Endometrial microvascular endothelial cells (primary cell): ENCODE data around the gene SPOCK3. TPM values are rescaled to one million over a fixed set of nuclear protein-coding genes. Genes with fewer than 3 reads are reported as not detected.
"Not testable (repeated sequence)": the region's sequence is repeated elsewhere in the genome, so short reads cannot be mapped to it uniquely, and the experiment has no call there.

Experiments used
- in situ Hi-C: cut with HindIII; loops from 2 replicates; pipeline ENCODE4 v1.10.0; 2017; ENCODE audit warnings: low sequenced_read_pairs, low pct_unique_long_range_greater_than_20kb; ENCODE audit errors: inconsistent ontology term
- total RNA-seq: library from RNA; depleted of rRNA; stranded (reverse); fragments of >200 nt; gene quantifications from one replicate; pipeline ENCODE4 v1.2.3, GENCODE V29; 2015; ENCODE audit errors: inconsistent ontology term

Gene SPOCK3
- not detected for total RNA-seq

DNA sequence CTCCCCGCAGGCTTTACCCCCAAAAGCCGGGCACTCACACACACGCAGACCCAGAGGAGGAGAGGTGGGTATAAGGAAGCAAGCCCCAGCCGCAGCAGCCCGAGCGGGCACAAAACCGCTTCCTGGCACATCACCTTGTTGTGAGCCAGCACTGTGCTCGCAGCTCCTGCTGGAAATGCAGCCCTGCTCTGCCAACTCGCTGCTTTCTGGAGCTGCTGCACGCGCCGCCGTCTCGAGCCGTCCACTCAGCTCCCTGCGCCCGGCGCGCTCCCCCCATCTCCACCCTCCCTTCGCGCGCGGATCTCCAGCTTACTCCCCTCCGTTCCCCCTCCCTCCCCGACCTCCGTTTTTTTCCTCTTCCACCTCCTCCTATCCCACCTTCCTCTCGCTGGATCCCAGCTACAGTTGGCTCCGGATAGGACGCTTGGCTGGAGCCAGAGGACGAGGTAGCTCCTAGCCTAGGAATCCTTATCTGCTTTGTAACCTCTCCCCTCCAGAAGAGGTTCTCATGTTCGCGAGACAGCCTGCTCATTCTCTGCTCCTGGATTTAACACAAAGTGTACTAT lies at the start of gene SPOCK3:
Gene SPOCK3 (minus strand): TSS at position 179 of the 566 bp plus-strand sequence.
- in situ Hi-C loops: no loop called here

DNA sequence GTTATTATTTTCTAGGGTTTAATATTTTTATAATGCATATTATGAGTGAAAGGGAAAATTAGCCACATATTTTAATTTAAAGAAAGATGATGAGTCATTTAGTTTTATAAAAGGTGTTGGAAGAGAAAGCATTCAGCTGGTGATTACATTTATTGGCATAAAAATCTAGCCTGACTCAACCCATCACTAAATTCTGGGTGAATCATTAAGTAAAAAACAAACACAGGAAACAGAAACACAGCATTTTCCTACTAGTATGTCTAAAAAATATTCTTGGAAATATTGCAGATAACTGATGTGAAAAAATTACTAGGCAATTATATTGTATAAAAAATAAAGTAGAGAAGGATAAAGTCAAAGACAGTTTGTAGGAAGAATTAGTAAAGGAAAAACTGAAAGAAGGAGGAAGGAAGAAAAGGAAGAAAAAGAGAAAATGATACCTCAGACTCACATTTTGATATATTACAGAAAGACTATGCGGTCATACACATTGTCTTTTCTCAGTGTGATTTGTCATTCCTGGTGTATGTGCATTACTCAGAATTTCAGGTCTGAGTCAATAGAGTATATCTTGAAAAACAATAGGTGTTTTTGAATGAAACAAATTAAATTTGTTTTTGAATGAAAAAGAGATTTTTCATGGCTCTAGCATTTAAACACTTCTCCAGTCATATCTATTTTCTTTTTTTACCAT lies 48.0 kb upstream of the SPOCK3 start:
- in situ Hi-C loops: no loop called here

DNA sequence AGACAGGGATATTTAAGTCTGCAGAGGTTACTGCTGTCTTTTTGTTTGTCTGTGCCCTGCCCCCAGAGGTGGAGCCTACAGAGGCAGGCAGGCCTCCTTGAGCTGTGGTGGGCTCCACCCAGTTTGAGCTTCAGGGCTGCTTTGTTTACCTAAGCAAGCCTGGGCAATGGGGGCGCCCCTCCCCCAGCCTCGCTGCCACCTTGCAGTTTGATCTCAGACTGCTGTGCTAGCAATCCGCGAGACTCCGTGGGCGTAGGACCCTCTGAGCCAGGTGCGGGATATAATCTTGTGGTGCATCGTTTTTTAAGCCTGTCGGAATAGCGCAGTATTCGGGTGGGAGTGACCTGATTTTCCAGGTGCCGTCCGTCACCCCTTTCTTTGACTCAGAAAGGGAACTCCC lies 47.3 kb upstream of the SPOCK3 start:
- in situ Hi-C loops: not testable (repeated sequence)

DNA sequence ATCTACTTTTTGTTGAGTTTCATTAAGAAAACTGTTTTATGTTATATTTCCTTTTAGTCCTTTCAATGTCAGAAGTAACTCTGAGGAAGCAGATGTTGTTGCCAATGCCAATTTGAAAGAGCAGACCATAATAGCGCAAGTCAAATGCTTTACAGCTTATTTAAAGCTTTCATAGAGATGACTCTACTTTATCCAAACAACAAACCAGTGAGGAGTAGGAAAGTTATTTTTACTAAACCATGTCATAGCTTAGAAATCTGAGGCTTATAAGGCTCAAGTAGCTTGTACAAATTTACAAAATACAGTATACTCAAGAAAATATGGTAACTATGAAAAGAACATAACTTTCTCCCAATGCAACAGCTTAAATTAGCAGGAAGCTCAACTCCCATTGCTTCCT lies 40.1 kb upstream of the SPOCK3 start:
- in situ Hi-C loops: no loop called here

DNA sequence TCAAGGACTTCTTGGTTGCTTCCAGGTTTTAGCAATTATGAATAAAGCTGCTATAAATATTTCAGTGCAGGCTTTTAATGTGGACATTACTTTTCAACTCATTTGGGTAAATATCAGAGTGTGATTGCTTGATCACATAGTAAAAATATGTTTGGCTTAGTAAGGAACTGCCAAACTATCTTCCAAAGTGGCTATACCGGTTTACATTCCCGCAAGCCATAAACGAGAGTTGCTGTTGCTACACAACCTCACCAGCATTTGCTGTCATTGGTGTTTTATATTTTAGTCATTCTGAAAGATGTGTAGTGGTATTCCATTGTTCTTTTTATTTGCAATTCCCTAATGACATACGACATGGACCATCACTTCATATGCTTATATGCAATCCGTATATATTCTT lies 30.9 kb upstream of the SPOCK3 start:
- in situ Hi-C loops: no loop called here

DNA sequence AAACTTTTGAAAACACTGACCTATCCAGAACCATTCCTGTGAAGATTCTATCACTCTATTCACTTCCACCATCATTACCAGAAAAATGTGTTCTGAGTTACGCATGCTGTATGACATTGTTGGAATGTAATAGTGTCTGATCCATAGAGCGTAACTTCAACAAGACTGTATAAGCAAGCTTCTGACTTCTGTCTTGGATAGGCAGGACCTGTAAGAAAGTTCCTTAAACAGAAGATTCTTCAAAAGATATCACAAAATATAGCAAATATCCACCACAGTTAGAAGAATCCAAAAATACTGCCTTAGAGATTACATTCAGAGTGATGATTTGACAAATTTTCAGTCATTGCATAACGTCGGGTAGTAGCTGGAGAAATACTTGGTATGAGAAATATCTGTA lies 14.0 kb upstream of the SPOCK3 start:
- in situ Hi-C loops: no loop called here

DNA sequence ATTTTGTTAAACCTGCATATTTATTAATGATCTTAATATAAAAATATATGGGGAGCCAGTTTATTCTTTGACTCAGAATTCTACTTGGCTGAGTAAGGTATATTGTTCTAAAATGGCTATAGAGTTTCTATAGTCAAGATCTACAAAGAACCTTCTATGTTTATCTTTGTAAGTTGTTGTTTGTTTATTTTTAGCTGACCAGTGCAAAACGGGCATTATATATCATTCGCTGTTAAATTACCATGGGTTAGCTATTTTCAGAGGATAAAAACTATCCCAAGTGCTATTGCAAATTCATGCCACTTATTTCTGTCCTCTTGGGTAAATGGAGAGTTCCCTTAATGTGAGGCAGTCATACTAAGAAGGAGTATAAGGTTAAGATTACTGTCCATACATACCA lies 5.3 kb upstream of the SPOCK3 start:
- in situ Hi-C loops: no loop called here

DNA sequence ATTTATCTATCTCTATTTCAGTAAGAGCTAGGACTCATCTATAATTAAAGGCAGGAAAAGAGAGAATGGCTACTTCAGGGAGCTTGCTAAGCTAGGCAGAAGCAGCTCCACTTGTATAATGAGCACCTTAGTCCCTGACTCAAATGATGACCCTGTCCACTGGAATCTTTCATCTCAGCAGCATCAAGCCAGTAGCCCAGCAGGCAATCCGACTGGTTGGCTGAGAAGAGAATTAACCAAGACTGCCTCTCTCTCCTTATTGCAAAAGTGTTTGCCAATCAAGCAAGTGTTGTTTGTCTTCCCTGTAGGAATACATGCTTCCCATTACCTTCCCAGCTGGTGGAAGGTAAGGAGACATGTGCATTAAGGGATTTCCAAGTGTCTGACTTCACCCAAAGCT lies 3.9 kb upstream of the SPOCK3 start:
- in situ Hi-C loops: no loop called here

DNA sequence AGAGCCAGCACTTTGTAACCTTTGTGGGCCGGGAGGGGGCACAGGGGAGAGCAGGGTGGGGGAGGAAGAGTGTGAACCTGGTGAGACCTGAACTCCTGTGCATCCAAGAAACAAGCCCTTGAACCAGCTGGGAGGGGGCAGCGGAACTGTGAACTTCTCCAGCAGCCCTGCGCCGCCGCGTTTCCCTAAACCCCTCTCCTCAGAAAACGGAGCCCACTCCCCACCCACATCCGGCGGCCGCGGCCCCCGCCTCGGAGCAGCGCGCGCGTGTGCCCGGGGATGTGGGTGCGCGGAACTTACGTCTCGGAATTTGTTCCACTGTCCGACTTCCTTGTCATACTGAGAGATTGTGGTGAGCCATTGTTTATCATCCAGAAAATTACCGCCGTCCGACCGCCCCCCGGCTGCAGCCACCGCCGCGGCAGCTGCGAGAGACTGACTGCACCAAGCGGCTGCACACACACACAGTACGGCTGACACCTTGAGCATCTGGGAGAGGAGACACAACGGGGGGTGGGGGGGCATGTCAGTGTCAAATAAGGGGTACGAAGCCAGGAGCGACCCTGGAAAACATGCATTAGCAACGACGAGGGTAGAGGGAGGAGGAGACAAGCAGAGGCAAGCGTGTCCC lies 494 bp downstream of the SPOCK3 start:
- in situ Hi-C loops: no loop called here

DNA sequence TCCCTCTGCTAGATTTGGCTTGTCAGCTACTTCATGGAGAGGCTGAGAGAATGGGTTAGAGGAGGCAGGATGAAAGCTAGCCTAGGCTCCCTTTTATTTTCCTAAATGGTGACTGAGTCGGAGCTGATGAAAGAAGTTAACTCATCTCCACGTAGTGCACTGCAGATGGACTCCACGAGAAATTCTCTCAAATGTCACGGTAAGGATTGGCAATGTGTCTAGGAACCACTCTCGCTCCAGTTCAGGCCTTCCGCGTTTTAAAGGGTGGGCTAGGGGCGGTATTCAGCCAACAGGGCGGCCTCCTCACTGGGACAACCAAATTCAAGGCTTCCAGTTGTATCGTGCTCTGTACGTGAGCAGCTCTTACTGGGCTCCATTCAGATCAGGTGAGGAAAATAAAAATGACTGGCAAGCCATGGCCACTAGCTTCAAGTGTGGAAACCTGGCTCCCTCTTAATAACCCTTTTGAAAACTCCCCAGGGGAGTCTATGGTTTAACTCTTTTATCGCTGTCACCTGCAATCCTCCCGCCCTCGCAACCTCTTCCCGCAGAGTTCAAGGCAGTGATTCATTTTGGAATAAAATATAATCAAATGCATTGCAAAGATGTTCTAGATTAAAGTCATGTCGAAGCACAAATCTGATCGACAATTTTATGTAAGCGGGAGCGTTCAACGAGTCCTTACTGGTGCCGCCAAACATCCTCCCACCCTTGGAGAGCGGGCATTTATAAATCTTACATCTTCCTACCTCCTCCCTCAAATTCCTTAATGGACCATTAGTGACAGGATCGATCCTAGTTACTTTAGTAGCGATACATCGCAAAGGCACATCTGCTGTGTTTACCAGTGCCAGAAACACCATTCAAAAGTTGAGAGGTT lies 1.2 kb downstream of the SPOCK3 start:
- in situ Hi-C loops: no loop called here

DNA sequence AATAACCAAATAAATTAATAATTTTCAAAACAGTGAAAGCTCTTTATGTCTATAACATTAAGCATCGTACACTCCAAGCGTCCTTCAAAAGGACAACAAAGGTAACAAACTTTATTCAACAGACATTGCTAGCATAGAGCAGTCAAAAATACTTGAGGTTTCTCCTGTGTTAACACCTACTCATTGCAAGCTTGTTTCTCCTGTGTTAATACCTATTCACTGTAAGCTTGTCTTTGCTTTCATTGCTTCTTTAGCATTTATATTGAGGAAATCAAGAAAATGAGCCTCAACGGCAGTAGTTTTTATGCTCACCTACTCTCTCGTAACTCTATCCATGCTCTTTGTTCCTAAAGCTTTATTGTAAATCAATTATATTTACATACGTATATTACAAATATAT lies 3.5 kb downstream of the SPOCK3 start:
- in situ Hi-C loops: no loop called here

DNA sequence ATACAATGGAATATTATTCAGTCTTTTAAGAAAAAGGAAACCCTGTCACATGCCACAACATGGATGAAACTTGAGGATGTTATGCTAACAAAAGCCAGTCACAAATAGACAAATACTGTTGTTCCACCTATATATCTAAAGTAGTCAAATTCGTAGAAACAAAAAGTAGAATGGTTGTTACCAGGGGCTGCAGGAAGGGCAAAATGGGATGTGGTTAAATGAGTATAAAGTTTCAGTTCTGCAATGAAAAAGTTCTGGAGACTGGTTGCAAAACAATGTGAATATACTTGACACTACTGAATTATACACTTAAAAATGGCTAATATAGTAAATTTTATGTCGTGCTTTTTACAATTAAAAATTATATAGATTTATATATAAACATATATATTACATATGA lies 12.2 kb downstream of the SPOCK3 start:
- in situ Hi-C loops: no loop called here

DNA sequence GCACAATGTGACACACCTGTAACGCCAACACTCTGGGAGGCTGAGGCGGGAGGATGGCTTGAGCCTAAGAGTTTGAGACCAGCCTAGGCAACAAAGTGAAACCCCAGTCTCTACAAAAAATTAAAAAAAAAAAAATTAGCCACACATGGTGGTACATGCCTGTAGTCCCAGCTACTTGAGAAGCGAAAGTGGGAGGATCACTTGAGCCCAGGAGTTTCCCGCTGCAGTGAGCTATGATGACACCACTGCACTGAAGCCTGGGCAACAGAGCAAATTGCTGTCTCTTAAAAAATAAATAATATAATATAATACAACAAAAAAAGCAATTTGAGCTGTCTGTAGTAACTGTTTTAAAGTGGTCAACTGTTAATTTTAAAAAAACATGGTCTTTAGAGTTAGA lies 13.2 kb downstream of the SPOCK3 start:
- in situ Hi-C loops: no loop called here

DNA sequence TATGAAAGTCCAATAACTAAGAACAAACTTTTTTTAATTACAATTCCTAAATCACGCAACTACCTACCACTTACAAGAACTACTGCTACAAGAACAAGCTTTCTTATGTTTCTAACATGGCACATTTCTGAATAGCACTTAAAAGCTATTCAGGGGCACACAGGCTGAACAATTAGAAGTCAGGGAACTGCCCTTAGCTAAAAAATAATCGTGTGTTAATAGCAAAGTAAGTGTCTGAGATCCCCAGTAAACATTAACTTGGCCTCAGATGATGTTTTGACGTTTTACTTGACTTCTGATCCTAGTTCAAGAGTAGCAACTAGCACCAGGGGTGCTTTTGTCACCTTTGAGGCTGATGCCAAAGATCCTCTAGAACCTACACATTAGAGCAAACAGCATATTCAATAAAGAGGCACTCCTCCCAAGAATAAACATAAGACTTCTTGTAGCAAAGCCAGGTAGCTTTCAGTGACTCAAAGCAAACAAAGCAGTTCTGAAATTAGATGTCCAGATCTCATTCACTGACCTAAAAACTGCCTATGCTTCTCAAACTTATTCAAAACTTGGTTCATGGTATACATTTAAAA lies 16.2 kb downstream of the SPOCK3 start:
- in situ Hi-C loops: no loop called here

DNA sequence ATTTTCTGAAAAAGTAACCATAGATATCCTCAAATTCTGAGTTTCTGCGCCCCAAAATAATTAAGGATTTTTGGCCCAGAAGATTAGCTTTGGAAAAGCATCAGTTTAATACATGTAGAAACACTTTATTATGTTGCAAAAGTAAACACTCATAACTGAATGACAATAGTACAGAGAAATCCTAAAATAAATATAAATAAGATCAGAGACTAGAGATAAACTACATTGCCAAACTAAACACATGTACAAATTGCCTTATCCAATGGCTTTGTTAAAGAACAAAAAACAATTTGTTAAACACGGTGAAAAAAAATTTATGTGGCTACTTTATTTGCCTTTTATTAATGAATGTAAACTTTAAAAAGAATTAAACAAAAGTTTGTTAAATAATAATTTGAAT lies 17.5 kb downstream of the SPOCK3 start:
- in situ Hi-C loops: no loop called here

DNA sequence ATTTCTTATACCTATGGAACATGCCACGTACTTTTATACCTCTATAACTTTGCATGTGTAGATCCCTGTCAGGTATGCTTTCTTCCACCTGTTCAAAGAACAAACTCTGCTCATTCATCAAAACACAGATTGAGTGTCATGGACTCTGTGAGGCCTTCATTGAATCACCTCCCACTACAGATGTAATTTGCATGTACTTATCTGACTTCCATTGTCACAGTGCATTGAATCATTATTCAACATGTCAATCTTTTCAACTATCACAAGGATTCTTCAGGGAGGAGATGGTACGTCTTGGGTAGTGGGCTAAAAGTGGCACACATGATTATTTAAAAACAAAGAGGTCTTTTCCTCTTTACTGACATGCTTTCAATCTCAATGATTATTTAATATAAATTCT lies 24.1 kb downstream of the SPOCK3 start:
- in situ Hi-C loops: no loop called here

DNA sequence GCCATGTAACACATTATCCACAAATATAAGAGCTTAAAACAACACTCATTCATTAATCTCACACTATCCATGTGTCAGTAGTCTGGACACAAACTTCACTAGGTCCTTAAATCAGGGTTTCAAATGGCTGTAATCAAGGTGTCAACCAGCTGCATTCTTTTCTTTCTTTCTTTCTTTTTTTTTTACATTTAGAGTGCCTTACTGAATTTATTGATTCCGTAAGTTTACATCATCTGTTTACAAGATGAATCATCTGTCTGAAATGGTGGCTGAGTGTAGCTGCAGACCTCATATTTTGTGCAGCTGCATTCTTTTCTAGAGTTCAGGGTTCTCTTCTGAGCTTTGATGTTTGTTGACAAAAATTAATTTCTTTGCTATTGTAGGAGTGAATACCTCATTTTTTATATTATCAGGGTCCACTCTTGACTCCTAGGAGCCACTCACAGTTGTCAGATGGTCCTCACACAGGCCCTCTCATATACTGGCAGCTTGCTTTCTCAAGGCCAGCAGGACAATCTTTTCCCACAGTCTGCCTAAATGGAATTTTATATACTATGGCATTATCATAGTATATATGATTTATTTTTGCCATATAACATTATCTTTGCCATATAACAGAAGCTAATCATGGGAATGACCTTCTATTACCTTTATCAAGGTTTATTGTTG lies 37.8 kb downstream of the SPOCK3 start:
- in situ Hi-C loops: no loop called here

DNA sequence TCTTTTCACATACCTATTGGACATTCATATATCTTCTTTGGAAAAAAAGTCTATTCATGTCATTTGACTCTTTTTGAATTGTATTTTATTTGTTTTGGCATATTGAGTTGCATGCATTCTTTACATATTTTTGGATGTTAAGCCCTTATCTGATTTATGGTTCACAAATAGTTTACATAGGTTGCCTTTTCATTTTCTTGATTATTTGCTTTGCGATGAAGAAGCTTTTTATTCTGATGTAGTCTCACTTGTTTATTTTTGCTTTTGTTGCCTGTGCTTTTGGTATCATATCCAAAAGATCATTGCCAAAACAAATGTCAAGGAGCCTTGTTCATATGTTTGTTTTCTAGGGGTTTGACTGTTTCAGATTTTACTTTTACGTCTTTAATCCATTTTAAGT lies 43.9 kb downstream of the SPOCK3 start:
- in situ Hi-C loops: no loop called here

DNA sequence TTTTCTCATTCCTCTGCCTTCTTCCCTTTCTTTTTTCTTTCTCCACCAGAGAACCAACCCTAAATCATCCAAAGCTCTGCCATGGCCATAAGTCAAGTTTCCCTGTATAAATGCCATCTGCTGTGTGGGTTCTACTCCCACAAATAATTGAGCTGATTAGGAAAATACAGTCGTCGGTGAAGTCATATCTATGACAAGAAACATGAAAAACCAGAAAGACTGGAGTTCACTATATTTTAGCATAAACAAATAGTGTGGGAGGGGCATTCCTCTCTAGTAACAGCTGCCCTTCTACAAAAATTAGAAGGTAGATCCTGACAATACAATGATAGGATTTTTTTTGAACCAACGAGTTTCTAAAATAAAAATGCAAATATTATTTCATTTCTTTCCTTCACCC lies 48.8 kb downstream of the SPOCK3 start:
- in situ Hi-C loops: no loop called here
